NB4 (cell line): ENCODE results near the gene MYO1A.
"Not testable (repeated sequence)": the region's sequence is repeated elsewhere in the genome, so short reads cannot be mapped to it uniquely, and the experiment has no call there.

Experiments used
- MAX ChIP-seq: IDR thresholded peaks from 2 replicates; pipeline ENCODE4 v1.6.1; 2011; ENCODE audit warnings: low read depth, low read length
- POLR2A ChIP-seq: IDR thresholded peaks from 2 replicates; pipeline ENCODE4 v1.6.1; 2011; ENCODE audit warnings: mild to moderate bottlenecking; ENCODE audit not compliant: insufficient read length; ENCODE audit errors: extremely low read depth
- TF ChIP-seq, protein P1 (sequence below): IDR thresholded peaks from one replicate; pipeline ENCODE4 v1.5.1; 2012; ENCODE audit warnings: low read depth, low read length

DNA sequence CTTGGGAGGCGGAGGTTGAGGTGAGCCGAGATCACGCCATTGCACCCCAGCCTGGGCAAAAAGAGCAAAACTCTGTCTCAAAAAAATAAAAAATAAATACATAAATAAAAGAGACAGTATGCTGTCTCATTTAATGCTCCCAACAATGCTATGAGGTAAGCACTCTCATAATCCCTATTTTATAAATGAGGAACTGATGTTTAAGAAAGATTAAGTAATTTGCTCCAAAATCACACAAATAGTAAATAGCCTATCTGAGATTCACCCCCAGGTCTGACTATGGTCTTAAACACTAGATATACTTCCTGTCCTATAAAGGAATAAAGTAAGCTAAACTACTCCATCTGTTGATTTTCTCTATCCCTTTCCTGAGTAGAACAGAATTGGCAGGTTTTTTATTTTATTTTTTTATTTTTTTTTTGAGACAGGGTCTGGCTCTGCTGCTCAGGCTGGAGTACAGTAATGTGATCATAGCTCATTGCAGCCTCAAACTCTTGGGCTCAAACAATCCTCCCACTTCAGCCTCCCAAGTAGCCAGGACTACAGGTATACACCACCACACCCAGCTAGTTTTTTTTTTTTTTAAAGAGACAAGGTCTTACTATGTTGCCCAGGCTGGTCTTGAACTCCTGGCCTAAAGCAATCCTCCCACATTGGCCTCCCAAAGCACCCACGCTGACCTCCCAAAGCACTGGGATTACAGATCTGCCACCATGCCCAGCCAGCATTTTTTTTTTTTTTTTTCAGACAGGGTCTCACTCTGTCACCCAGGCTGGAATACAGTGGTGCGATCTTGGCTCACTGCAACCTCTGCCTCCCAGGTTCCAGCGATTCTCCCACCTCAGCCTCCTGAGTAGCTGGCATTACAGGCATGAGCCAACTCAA lies 23.9 kb upstream of the MYO1A start:
- TF ChIP-seq, protein P1, sequence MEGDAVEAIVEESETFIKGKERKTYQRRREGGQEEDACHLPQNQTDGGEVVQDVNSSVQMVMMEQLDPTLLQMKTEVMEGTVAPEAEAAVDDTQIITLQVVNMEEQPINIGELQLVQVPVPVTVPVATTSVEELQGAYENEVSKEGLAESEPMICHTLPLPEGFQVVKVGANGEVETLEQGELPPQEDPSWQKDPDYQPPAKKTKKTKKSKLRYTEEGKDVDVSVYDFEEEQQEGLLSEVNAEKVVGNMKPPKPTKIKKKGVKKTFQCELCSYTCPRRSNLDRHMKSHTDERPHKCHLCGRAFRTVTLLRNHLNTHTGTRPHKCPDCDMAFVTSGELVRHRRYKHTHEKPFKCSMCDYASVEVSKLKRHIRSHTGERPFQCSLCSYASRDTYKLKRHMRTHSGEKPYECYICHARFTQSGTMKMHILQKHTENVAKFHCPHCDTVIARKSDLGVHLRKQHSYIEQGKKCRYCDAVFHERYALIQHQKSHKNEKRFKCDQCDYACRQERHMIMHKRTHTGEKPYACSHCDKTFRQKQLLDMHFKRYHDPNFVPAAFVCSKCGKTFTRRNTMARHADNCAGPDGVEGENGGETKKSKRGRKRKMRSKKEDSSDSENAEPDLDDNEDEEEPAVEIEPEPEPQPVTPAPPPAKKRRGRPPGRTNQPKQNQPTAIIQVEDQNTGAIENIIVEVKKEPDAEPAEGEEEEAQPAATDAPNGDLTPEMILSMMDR = not testable (repeated sequence)
- not testable (repeated sequence) for TF ChIP-seq POLR2A, MAX
